IPS-18c (cell line): Measurements from ENCODE around the gene CANT1.
"Not testable (repeated sequence)": the region's sequence is repeated elsewhere in the genome, so short reads cannot be mapped to it uniquely, and the experiment has no call there.

Experiments
- H3K4me3 ChIP-seq: 2 replicates; pipeline ENCODE4 v1.7.0; 2013; ENCODE audit warnings: low read depth, mild to moderate bottlenecking, low read length, moderate library complexity; ENCODE audit not compliant: insufficient read depth
- H3K9me3 ChIP-seq: one replicate; pipeline ENCODE4 v1.6.1; 2013; ENCODE audit warnings: mild to moderate bottlenecking, low read length, moderate library complexity; ENCODE audit not compliant: control insufficient read depth, insufficient read depth

CANT1 gene

GRCh38 chr17:79033046-79033616, 23.6 kb upstream of the CANT1 start:
- no peak overlapping the region for H3K4me3 ChIP-seq
- no peaks in the 10 kb centered on the region for H3K9me3 ChIP-seq

- no peak overlapping the region for H3K4me3 ChIP-seq
- no peaks in the 10 kb centered on the region for H3K9me3 ChIP-seq
These were observed 22.7 kb upstream of the CANT1 start for GRCh38 chr17:79031996-79032875.

- not testable (repeated sequence) for H3K9me3 ChIP-seq, H3K4me3 ChIP-seq
These were observed 21.1 kb upstream of the CANT1 start for GRCh38 chr17:79030636-79031035.

GRCh38 chr17:79029327-79030009, 19.9 kb upstream of the CANT1 start:
- no peaks in the 10 kb centered on the region for H3K9me3 ChIP-seq

GRCh38 chr17:79028496-79029326, 19.1 kb upstream of the CANT1 start:
- Histone ChIP-seq H3K9me3 (no peaks in the 10 kb centered on the region), H3K4me3 (no peak overlapping the region)

More at GRCh38 chr17:79029327-79030009, 19.9 kb upstream of the CANT1 start:
- H3K4me3 ChIP-seq = no peak overlapping the region

- no peaks in the 10 kb centered on the region for H3K9me3 ChIP-seq
- no peak overlapping the region for H3K4me3 ChIP-seq
These were observed 18.4 kb upstream of the CANT1 start for GRCh38 chr17:79027925-79028491.

- Histone ChIP-seq H3K4me3 (no peak overlapping the region), H3K9me3 (no peaks in the 10 kb centered on the region)
These were observed 17.8 kb upstream of the CANT1 start for GRCh38 chr17:79027274-79027924.

- Histone ChIP-seq H3K4me3 (no peak overlapping the region), H3K9me3 (no peaks in the 10 kb centered on the region)
These were observed 17.1 kb upstream of the CANT1 start for GRCh38 chr17:79026376-79027273.

GRCh38 chr17:79024901-79025737, 15.6 kb upstream of the CANT1 start:
- Histone ChIP-seq H3K4me3 (peak overlapping the region; percentile 80), H3K9me3 (peaks cover 2% of the 10 kb centered on the region)

GRCh38 chr17:79023886-79024771, 14.6 kb upstream of the CANT1 start, which contains the start of gene C1QTNF1:
Gene C1QTNF1, plus strand, starts transcription at chr17:79024169. Its CDS starts 19,800 bp downstream, at chr17:79043969.
- H3K4me3 ChIP-seq = peak within 1 kb of the TSS; percentile 80
- peaks cover 2% of the 10 kb centered on the region for H3K9me3 ChIP-seq

- peak overlapping the region; percentile 80; the same call in 1 of the 2 replicates for H3K4me3 ChIP-seq
- peaks cover 2% of the 10 kb centered on the region for H3K9me3 ChIP-seq
These were observed 13.7 kb upstream of the CANT1 start for GRCh38 chr17:79023180-79023705.

GRCh38 chr17:79022507-79022991, 13.0 kb upstream of the CANT1 start:
- Histone ChIP-seq H3K4me3 (no peak overlapping the region), H3K9me3 (peaks cover 2% of the 10 kb centered on the region)

- H3K9me3 ChIP-seq = not testable (repeated sequence)
These were observed 12.4 kb upstream of the CANT1 start for GRCh38 chr17:79021929-79022328.

More at GRCh38 chr17:79021929-79022328, 12.4 kb upstream of the CANT1 start:
- H3K4me3 ChIP-seq = not testable (repeated sequence)
